ENCODE data around the gene SNED1.

GRCh38 chr2:241020629-241021190 is 22.3 kb downstream of the SNED1 start:
- TF ChIP-seq, protein P1, sequence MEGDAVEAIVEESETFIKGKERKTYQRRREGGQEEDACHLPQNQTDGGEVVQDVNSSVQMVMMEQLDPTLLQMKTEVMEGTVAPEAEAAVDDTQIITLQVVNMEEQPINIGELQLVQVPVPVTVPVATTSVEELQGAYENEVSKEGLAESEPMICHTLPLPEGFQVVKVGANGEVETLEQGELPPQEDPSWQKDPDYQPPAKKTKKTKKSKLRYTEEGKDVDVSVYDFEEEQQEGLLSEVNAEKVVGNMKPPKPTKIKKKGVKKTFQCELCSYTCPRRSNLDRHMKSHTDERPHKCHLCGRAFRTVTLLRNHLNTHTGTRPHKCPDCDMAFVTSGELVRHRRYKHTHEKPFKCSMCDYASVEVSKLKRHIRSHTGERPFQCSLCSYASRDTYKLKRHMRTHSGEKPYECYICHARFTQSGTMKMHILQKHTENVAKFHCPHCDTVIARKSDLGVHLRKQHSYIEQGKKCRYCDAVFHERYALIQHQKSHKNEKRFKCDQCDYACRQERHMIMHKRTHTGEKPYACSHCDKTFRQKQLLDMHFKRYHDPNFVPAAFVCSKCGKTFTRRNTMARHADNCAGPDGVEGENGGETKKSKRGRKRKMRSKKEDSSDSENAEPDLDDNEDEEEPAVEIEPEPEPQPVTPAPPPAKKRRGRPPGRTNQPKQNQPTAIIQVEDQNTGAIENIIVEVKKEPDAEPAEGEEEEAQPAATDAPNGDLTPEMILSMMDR (IDR thresholded peaks at IDR 0.05), result no peak
- no peak for TF ChIP-seq EZH2phosphoT487 (IDR thresholded peaks at IDR 0.05)
